SK-N-SH (cell line): ENCODE data around the gene SNED1. TPM values are rescaled to one million over a fixed set of nuclear protein-coding genes. Genes with fewer than 3 reads are reported as not detected.

Source experiments
- CTCF ChIA-PET: fragments of 300-600, 350-600 bp; formaldehyde crosslinking; extraction: SDS; loops from one replicate; lab custom pipeline; 2021; lab: Yijun Ruan, JAX
- POLR2A ChIA-PET: fragments of 350-600 bp; sonication (Branson Sonifier 250); formaldehyde crosslinking; extraction: SDS; loops from one replicate; lab custom pipeline; 2020; ENCODE audit warnings: antibody characterized with exemption, inconsistent platforms; lab: Yijun Ruan, JAX
- DNase-seq: peaks from one replicate; pipeline ENCODE4 v3.0.0; 2012
- H2AFZ ChIP-seq: fragments of 200-600 bp; sonication (generic); 2 replicates; pipeline ENCODE4 v1.8.1; 2016; ENCODE audit warnings: antibody characterized with exemption, mild to moderate bottlenecking, low read depth
- H3F3A ChIP-seq: fragments of 200-600 bp; sonication (generic); replicated peaks from 2 replicates; pipeline ENCODE3; 2016; ENCODE audit warnings: antibody characterized with exemption, mild to moderate bottlenecking; ENCODE audit not compliant: insufficient read depth
- H3K27ac ChIP-seq, 2 experiments: fragments of 200-500 bp in 1 of 2; fragments of 200-600 bp in 1 of 2; sonication (Bioruptor generic) in 1 of 2; sonication (generic), shearing (Covaris generic) in 1 of 2; 2 replicates each; pipeline versions ENCODE4 v1.5.1 to v1.6.1; 2014 to 2016; ENCODE audit warnings: low read depth in 2 of 2, inconsistent platforms in 1 of 2, low read length in 1 of 2, mild to moderate bottlenecking in 1 of 2, mixed read lengths in 1 of 2
- H3K27me3 ChIP-seq: fragments of 200-600 bp; sonication (generic), shearing (Covaris generic); 2 replicates; pipeline ENCODE4 v1.6.1; 2016; ENCODE audit warnings: mixed run types; ENCODE audit not compliant: insufficient read depth
- H3K36me3 ChIP-seq, 2 experiments: fragments of 200-500 bp in 1 of 2; fragments of 200-600 bp in 1 of 2; sonication (Bioruptor generic) in 1 of 2; sonication (generic) in 1 of 2; replicated peaks in 1 of 2; 2 replicates each; pipeline versions ENCODE3 to v1.5.1; 2014 to 2016; ENCODE audit warnings: low read length in 1 of 2, mild to moderate bottlenecking in 1 of 2; ENCODE audit not compliant: insufficient read depth in 2 of 2, control insufficient read depth in 1 of 2
- H3K4me1 ChIP-seq, 2 experiments: fragments of 200-500 bp in 1 of 2; fragments of 200-600 bp in 1 of 2; sonication (Bioruptor generic) in 1 of 2; sonication (generic), shearing (Covaris generic) in 1 of 2; 2 replicates each; pipeline versions ENCODE4 v1.5.1 to v1.6.1; 2014 to 2016; ENCODE audit warnings: low read depth in 1 of 2, low read length in 1 of 2, mixed run types in 1 of 2; ENCODE audit not compliant: insufficient read depth in 2 of 2, control insufficient read depth in 1 of 2
- H3K4me2 ChIP-seq: fragments of 200-600 bp; sonication (generic), shearing (Covaris generic); 2 replicates; pipeline ENCODE4 v1.6.1; 2017; ENCODE audit warnings: mixed run types
- H3K4me3 ChIP-seq, 2 experiments: fragments of 200-500 bp in 1 of 2; fragments of 200-600 bp in 1 of 2; sonication (Bioruptor generic) in 1 of 2; sonication (generic), shearing (Covaris generic) in 1 of 2; 2 replicates each; pipeline versions ENCODE4 v1.5.1 to v1.8.1; 2014 to 2016; ENCODE audit warnings: low read depth in 2 of 2, inconsistent platforms in 1 of 2, low read length in 1 of 2, mild to moderate bottlenecking in 1 of 2, mixed read lengths in 1 of 2, moderate library complexity in 1 of 2
- H3K79me2 ChIP-seq: fragments of 200-600 bp; sonication (generic); 2 replicates; pipeline ENCODE4 v1.8.1; 2017; ENCODE audit warnings: mild to moderate bottlenecking; ENCODE audit not compliant: insufficient read depth
- H3K9ac ChIP-seq: fragments of 200-600 bp; sonication (generic); 2 replicates; pipeline ENCODE4 v1.6.1; 2017; ENCODE audit warnings: mixed run types
- H3K9me2 ChIP-seq: fragments of 200-600 bp; sonication (generic); 2 replicates; pipeline ENCODE4 v1.6.1; 2017; ENCODE audit warnings: mixed run types
- H3K9me3 ChIP-seq: fragments of 200-600 bp; sonication (generic); 2 replicates; pipeline ENCODE4 v1.6.1; 2017; ENCODE audit warnings: mixed run types, mild to moderate bottlenecking, moderate library complexity
- H4K20me1 ChIP-seq: fragments of 200-600 bp; sonication (generic); 2 replicates; pipeline ENCODE4 v1.6.1; 2017; ENCODE audit warnings: mild to moderate bottlenecking, mixed run types; ENCODE audit not compliant: insufficient read depth
- CHD2 ChIP-seq: fragments of 150-350 bp; IDR thresholded peaks from 2 replicates; pipeline ENCODE4 v1.6.1; 2018; ENCODE audit warnings: low read length; ENCODE audit not compliant: partially characterized antibody
- FOSL2 ChIP-seq: IDR thresholded peaks from 2 replicates; pipeline ENCODE4 v1.4.0; 2012; ENCODE audit warnings: low read depth, mild to moderate bottlenecking, moderate library complexity, borderline replicate concordance
- FOXM1 ChIP-seq: IDR thresholded peaks from 2 replicates; pipeline ENCODE4 v1.4.0; 2012; ENCODE audit warnings: low read depth, mild to moderate bottlenecking
- GABPA ChIP-seq: IDR thresholded peaks from 2 replicates; pipeline ENCODE4 v1.4.0; 2012; ENCODE audit warnings: low read depth, mild to moderate bottlenecking
- MXI1 ChIP-seq: IDR thresholded peaks from 2 replicates; pipeline ENCODE4 v1.6.1; 2012; ENCODE audit warnings: mild to moderate bottlenecking, low read depth, low read length, improper control_type of control experiment
- NRF1 ChIP-seq: IDR thresholded peaks from 2 replicates; pipeline ENCODE4 v1.6.1; 2012; ENCODE audit warnings: low read depth, mild to moderate bottlenecking, low read length
- RAD21 ChIP-seq: IDR thresholded peaks from 2 replicates; pipeline ENCODE4 v1.6.1; 2012; ENCODE audit warnings: mild to moderate bottlenecking, low read length
- SIN3A ChIP-seq: IDR thresholded peaks from 2 replicates; pipeline ENCODE4 v1.6.1; 2012; ENCODE audit warnings: low read depth, mild to moderate bottlenecking, low read length, moderate library complexity, borderline replicate concordance
- SMC3 ChIP-seq: IDR thresholded peaks from 2 replicates; pipeline ENCODE4 v1.6.1; 2012; ENCODE audit warnings: low read depth, low read length, improper control_type of control experiment
- TAF1 ChIP-seq: IDR thresholded peaks from 2 replicates; pipeline ENCODE4 v1.6.1; 2012; ENCODE audit warnings: low read depth, mild to moderate bottlenecking, low read length, moderate library complexity, borderline replicate concordance
- TEAD4 ChIP-seq: IDR thresholded peaks from 2 replicates; pipeline ENCODE4 v1.4.0; 2012; ENCODE audit warnings: mild to moderate bottlenecking, borderline replicate concordance; ENCODE audit not compliant: insufficient read depth
- YY1 ChIP-seq: IDR thresholded peaks from 2 replicates; pipeline ENCODE4 v1.4.0; 2012; ENCODE audit warnings: low read depth, mild to moderate bottlenecking
- WGBS: methylation state at CpG from one replicate; pipeline ENCODE4 v1.1.6; 2017; ENCODE audit warnings: low lambda C conversion rate; 5-methylcytosine and 5-hydroxymethylcytosine counted together
- polyA plus RNA-seq, 3 experiments: library from polyadenylated mRNA; depleted of rRNA; stranded (reverse); fragments of >200 nt; gene quantifications; 2 replicates each; pipeline ENCODE4 v1.2.3, GENCODE V29; 2012
- TF ChIP-seq, protein P1 (sequence below): IDR thresholded peaks from 2 replicates; pipeline ENCODE4 v1.4.0; 2012; ENCODE audit warnings: low read depth, borderline replicate concordance
- TF ChIP-seq, protein P2 (sequence below): IDR thresholded peaks from 2 replicates; pipeline ENCODE4 v1.4.0; 2012; ENCODE audit warnings: low read depth
- TF ChIP-seq, protein P3 (sequence below): IDR thresholded peaks from 2 replicates; pipeline ENCODE4 v1.4.0; 2012; ENCODE audit warnings: low read depth, borderline replicate concordance
- TF ChIP-seq, protein P4 (sequence below): fragments of 150-350 bp; IDR thresholded peaks from 2 replicates; pipeline ENCODE4 v1.6.1; 2017; ENCODE audit warnings: antibody characterized with exemption, low read length, low read depth, borderline replicate concordance
- TF ChIP-seq, protein P5 (sequence below): IDR thresholded peaks from 2 replicates; pipeline ENCODE4; 2012
- TF ChIP-seq, protein P6 (sequence below): fragments of 200-600 bp; sonication (generic); IDR thresholded peaks from 2 replicates; pipeline ENCODE4 v1.6.1; 2017; ENCODE audit warnings: antibody characterized with exemption, mild to moderate bottlenecking, moderate library complexity

The SNED1 gene
- polyA plus RNA-seq, 1 of the 3 experiments (the other 2 are of a cell fraction): 0.03 TPM

DNA sequence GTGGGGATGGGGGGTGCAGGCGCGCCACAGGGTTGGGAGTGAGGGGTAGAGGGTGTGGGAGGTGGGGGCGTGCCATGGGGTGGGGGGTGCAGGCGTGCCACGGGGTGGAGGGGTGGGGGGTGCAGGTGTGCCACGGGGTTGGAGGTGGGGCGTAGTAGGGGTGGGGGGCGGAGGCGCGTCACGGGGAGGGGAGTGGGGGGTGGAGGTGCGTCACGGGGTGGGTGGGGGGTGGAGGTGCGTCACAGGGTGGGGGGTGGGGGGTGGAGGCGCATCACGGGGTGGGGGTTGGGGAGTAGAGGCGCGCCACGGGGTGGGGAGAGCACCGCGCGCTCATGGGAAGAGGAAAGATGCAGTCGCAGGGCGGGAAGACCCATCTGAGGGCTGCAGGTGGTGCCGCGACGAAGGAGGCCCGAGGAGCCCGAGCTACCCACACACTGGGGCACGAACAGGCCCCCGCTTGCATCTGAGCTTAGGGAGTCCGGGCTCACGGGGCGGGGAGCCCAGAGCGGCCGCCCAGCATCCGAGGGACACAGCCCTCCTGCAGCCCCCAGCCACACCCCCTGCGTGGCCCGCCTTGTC is 37.5 kb downstream of the SNED1 start:
- Histone ChIP-seq H3K4me3 (no peak overlapping the region), H3K4me1 (no peaks in the 10 kb centered on the region), H3K27me3 (no peaks in the 10 kb centered on the region), H2AFZ (no peak overlapping the region), H3K27ac (no peak overlapping the region), H3K9me3 (no peaks in the 10 kb centered on the region), H3F3A (no peaks in the 10 kb centered on the region), H3K36me3 (no peaks in the 10 kb centered on the region), H4K20me1 (no peaks in the 10 kb centered on the region), H3K79me2 (no peaks in the 10 kb centered on the region), H3K9me2 (no peaks in the 10 kb centered on the region), H3K4me2 (no peak overlapping the region), H3K9ac (no peak overlapping the region)
- 63% methylated on average over 25 of the region's 39 CpGs for WGBS
- DNase-seq: peak; percentile 44
- ChIA-PET CTCF (no interaction called here), POLR2A (no interaction called here)
- TF ChIP-seq TEAD4 (no peak), TAF1 (no peak), FOXM1 (no peak), RAD21 (no peak), GABPA (no peak), FOSL2 (no peak), MXI1 (no peak), YY1 (no peak), SIN3A (no peak), NRF1 (no peak), SMC3 (no peak), CHD2 (no peak)
- TF ChIP-seq, protein P1, sequence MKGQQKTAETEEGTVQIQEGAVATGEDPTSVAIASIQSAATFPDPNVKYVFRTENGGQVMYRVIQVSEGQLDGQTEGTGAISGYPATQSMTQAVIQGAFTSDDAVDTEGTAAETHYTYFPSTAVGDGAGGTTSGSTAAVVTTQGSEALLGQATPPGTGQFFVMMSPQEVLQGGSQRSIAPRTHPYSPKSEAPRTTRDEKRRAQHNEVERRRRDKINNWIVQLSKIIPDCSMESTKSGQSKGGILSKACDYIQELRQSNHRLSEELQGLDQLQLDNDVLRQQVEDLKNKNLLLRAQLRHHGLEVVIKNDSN: no peak
- TF ChIP-seq, protein P2, sequence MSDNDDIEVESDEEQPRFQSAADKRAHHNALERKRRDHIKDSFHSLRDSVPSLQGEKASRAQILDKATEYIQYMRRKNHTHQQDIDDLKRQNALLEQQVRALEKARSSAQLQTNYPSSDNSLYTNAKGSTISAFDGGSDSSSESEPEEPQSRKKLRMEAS: no peak
- TF ChIP-seq, protein P3, sequence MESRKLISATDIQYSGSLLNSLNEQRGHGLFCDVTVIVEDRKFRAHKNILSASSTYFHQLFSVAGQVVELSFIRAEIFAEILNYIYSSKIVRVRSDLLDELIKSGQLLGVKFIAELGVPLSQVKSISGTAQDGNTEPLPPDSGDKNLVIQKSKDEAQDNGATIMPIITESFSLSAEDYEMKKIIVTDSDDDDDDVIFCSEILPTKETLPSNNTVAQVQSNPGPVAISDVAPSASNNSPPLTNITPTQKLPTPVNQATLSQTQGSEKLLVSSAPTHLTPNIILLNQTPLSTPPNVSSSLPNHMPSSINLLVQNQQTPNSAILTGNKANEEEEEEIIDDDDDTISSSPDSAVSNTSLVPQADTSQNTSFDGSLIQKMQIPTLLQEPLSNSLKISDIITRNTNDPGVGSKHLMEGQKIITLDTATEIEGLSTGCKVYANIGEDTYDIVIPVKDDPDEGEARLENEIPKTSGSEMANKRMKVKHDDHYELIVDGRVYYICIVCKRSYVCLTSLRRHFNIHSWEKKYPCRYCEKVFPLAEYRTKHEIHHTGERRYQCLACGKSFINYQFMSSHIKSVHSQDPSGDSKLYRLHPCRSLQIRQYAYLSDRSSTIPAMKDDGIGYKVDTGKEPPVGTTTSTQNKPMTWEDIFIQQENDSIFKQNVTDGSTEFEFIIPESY: no peak
- TF ChIP-seq, protein P4, sequence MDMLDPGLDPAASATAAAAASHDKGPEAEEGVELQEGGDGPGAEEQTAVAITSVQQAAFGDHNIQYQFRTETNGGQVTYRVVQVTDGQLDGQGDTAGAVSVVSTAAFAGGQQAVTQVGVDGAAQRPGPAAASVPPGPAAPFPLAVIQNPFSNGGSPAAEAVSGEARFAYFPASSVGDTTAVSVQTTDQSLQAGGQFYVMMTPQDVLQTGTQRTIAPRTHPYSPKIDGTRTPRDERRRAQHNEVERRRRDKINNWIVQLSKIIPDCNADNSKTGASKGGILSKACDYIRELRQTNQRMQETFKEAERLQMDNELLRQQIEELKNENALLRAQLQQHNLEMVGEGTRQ: no peak
- TF ChIP-seq, protein P5, sequence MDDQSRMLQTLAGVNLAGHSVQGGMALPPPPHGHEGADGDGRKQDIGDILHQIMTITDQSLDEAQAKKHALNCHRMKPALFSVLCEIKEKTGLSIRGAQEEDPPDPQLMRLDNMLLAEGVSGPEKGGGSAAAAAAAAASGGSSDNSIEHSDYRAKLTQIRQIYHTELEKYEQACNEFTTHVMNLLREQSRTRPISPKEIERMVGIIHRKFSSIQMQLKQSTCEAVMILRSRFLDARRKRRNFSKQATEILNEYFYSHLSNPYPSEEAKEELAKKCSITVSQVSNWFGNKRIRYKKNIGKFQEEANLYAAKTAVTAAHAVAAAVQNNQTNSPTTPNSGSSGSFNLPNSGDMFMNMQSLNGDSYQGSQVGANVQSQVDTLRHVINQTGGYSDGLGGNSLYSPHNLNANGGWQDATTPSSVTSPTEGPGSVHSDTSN: no peak
- TF ChIP-seq, protein P6, sequence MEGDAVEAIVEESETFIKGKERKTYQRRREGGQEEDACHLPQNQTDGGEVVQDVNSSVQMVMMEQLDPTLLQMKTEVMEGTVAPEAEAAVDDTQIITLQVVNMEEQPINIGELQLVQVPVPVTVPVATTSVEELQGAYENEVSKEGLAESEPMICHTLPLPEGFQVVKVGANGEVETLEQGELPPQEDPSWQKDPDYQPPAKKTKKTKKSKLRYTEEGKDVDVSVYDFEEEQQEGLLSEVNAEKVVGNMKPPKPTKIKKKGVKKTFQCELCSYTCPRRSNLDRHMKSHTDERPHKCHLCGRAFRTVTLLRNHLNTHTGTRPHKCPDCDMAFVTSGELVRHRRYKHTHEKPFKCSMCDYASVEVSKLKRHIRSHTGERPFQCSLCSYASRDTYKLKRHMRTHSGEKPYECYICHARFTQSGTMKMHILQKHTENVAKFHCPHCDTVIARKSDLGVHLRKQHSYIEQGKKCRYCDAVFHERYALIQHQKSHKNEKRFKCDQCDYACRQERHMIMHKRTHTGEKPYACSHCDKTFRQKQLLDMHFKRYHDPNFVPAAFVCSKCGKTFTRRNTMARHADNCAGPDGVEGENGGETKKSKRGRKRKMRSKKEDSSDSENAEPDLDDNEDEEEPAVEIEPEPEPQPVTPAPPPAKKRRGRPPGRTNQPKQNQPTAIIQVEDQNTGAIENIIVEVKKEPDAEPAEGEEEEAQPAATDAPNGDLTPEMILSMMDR: no peak
